EL (cell line): ENCODE results near the gene TMEM248.
"Not testable (repeated sequence)": the region's sequence is repeated elsewhere in the genome, so short reads cannot be mapped to it uniquely, and the experiment has no call there.

Source experiments
- DNase-seq: peaks from one replicate; pipeline ENCODE4 v3.0.0-alpha.2; 2016

The TMEM248 gene

GRCh38 chr7:66920769-66921395, at the start of gene TMEM248:
TMEM248 (plus strand) TSS chr7:66921225; CDS start chr7:66941866, 20,641 bp downstream.
- peak; percentile 83 for DNase-seq

- DNase-seq: no peak
These were observed 47.5 kb upstream of the TMEM248 start for GRCh38 chr7:66873476-66873875.

GRCh38 chr7:66877577-66878300, 43.3 kb upstream of the TMEM248 start:
- DNase-seq: peak; percentile 9

- not testable (repeated sequence) for DNase-seq
These were observed 42.7 kb upstream of the TMEM248 start for GRCh38 chr7:66878301-66878685.

GRCh38 chr7:66880053-66880452, 41.0 kb upstream of the TMEM248 start:
- DNase-seq: no peak

- not testable (repeated sequence) for DNase-seq
These were observed 40.4 kb upstream of the TMEM248 start for GRCh38 chr7:66880577-66880976.

- DNase-seq: peak; percentile 34
These were observed 37.3 kb upstream of the TMEM248 start for GRCh38 chr7:66883716-66884115.

- DNase-seq: peak; percentile 51
These were observed 36.5 kb upstream of the TMEM248 start for GRCh38 chr7:66884556-66884955.

- DNase-seq: no peak
These were observed 34.9 kb upstream of the TMEM248 start for GRCh38 chr7:66886152-66886551.

- not testable (repeated sequence) for DNase-seq
These were observed 32.8 kb upstream of the TMEM248 start for GRCh38 chr7:66888223-66888622.

GRCh38 chr7:66894463-66895080, 26.5 kb upstream of the TMEM248 start:
- DNase-seq: peak; percentile 7

- no peak for DNase-seq
These were observed 24.6 kb upstream of the TMEM248 start for GRCh38 chr7:66896441-66896840.

GRCh38 chr7:66899552-66900280, 21.3 kb upstream of the TMEM248 start:
- no peak for DNase-seq

GRCh38 chr7:66901941-66902843, 18.8 kb upstream of the TMEM248 start:
- no peak for DNase-seq

GRCh38 chr7:66902844-66903180, 18.2 kb upstream of the TMEM248 start:
- no peak for DNase-seq

- no peak for DNase-seq
These were observed 17.5 kb upstream of the TMEM248 start for GRCh38 chr7:66903360-66904062.

GRCh38 chr7:66904063-66904593, 16.9 kb upstream of the TMEM248 start:
- DNase-seq: no peak

- DNase-seq: no peak
These were observed 15.7 kb upstream of the TMEM248 start for GRCh38 chr7:66905278-66905677.

GRCh38 chr7:66905689-66906088, 15.3 kb upstream of the TMEM248 start:
- peak; percentile 5 for DNase-seq

- no peak for DNase-seq
These were observed 13.3 kb upstream of the TMEM248 start for GRCh38 chr7:66907731-66908130.

GRCh38 chr7:66908598-66908997, 12.4 kb upstream of the TMEM248 start:
- not testable (repeated sequence) for DNase-seq
